Choroid plexus epithelial cell (primary cell): ENCODE results near the gene HILPDA.

Source experiments
- DNase-seq: peaks from one replicate; pipeline ENCODE4 v3.0.0-alpha.2; 2010; ENCODE audit warnings: low read depth
- H3K4me3 ChIP-seq: 2 replicates; pipeline ENCODE4 v1.5.1; 2011; ENCODE audit warnings: low read depth, mild to moderate bottlenecking, control low read depth, low read length, moderate library complexity
- TF ChIP-seq, protein P1 (sequence below): conservative IDR thresholded peaks from 2 replicates; pipeline ENCODE4 v1.5.1; 2011; ENCODE audit warnings: low read depth, mild to moderate bottlenecking, control low read depth, inconsistent platforms, low read length, moderate library complexity

Gene HILPDA

DNA sequence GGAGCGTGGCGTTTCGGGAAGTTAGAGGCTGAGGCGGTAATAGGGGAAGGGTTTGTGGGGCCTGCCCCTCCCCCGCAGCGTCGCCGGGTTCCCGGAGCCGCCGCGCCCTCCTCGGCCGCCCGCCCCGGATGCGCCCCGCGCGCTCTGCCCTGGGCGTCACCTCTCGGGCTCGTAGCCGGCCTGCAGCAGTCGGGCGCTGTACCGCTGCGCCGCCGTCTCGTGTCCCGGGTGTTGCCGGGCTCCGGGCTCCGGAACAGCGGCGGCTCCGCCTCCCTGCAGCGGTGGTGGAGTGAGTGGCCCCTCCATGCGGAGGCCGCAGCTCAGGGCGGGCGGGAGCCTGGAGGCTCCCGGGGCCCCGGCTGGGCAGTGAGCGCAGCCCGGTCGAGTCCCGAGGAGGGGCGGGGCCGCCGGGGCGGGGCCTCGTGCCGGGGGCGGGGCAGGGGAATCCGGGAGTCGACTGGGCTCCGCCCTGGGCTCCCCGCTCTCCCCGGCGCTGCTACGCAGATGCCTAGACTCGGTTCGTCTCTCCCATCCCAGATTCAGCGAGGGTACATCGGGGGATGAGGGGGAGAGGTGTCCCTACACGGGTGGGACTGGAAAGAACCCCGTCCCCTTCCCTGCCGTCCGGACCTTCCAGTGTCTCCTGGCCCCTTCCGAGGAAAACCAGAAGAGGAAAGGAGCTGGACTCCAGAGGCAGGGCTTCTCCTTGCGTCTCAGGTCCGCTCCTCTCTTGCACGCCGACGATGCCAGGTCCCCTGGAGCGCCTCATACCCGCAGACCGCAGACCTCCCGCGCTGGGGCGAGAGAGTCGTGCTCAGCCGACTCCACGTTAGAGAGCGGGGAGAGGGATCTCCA, 45.9 kb upstream of the HILPDA start, which contains the start of gene IMPDH1:
IMPDH1 (minus strand) TSS at position 387 of the 855 bp plus-strand sequence; CDS start at position 306, 81 bp downstream.
- TF ChIP-seq, protein P1, sequence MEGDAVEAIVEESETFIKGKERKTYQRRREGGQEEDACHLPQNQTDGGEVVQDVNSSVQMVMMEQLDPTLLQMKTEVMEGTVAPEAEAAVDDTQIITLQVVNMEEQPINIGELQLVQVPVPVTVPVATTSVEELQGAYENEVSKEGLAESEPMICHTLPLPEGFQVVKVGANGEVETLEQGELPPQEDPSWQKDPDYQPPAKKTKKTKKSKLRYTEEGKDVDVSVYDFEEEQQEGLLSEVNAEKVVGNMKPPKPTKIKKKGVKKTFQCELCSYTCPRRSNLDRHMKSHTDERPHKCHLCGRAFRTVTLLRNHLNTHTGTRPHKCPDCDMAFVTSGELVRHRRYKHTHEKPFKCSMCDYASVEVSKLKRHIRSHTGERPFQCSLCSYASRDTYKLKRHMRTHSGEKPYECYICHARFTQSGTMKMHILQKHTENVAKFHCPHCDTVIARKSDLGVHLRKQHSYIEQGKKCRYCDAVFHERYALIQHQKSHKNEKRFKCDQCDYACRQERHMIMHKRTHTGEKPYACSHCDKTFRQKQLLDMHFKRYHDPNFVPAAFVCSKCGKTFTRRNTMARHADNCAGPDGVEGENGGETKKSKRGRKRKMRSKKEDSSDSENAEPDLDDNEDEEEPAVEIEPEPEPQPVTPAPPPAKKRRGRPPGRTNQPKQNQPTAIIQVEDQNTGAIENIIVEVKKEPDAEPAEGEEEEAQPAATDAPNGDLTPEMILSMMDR = no peak
- DNase-seq = peak; percentile 94
- H3K4me3 ChIP-seq = peak within 1 kb of the TSS; percentile 60

DNA sequence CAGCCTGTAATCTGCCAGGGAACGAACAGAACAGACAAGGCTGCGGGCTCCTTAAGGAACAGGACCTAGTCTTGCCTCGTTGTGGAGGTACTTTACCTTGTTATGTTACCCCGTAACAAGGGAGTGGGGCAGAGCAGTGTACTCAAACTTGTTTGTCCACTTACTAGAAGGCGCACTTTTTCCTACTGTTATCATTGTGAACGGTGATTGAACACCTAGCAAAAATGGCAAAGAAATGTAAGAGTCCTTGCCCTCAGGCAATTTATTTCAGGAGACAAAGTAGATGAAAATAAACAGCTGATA, 45.3 kb upstream of the HILPDA start:
- peak overlapping the region; percentile 60 for H3K4me3 ChIP-seq
- DNase-seq = no peak
- TF ChIP-seq, protein P1 = no peak

DNA sequence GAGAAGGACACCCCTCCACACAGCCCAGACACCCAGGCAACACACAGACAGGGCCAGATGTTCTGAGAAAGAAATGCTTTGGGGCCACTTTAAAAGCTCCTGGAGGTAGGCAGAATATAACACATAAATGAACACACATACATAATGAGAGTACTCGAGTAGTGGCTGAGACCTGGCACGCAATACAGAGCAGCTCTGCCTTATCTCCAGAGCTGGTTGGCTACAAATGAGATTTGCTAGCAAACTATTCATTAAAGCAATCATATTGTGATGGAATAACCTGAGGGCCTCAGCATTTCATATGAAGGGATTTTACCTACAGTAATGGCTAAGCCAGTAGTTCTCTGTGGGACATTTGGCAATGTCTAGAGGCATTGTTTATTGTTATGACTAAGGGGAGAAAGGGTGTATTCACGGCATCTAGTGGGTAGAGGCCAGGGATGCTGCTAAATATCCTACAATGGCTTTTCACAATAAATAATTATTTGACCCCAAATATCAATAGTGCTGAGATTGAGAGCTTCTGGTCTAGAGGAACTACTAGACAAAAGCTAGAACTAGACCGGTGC, 40.4 kb upstream of the HILPDA start:
- H3K4me3 ChIP-seq = no peak overlapping the region
- TF ChIP-seq, protein P1 = no peak

DNA sequence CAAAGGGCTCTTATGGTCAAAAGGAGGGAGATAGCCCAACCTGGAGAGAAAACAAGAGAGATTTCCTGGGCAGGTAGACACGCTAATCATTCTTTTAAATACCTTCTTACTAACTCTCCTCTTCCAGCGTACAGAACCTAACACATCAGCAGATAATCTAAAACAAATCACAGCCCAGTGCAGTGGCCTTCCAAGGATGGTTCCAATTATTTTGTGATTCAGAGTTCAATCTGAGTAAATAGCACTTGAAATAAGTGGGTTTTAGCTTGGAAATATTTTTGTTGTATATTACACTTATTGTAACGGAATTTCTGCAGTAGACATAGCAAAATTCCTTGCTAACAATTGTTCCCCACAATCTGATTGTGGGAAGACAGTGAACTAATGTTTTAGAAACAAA, 38.6 kb upstream of the HILPDA start:
- TF ChIP-seq, protein P1 = no peak
- DNase-seq = no peak

More for the DNA sequence above, 40.4 kb upstream of the HILPDA start:
- DNase-seq = no peak

DNA sequence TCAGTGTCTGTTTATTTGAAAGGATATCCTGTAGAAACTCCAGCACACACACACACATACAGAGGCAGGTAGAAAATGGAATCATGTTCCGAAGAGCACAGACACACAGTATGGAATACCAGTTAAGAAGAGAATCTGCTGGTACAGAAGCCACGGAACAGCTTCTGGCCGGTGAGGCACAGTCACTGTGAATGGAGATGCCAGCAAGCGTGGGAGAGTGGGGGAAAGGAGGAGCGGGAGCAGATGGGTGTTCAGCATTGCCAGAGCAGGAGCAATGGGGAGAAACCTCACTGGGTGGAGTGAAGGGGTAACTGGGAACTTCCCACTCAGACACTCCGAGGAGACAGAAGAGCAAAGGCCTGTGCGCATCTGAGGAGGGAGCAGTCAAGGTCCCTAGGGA, 36.4 kb upstream of the HILPDA start:
- DNase-seq = no peak
- TF ChIP-seq, protein P1 = no peak
- no peak overlapping the region for H3K4me3 ChIP-seq

More for the DNA sequence above, 38.6 kb upstream of the HILPDA start:
- H3K4me3 ChIP-seq = no peak overlapping the region

DNA sequence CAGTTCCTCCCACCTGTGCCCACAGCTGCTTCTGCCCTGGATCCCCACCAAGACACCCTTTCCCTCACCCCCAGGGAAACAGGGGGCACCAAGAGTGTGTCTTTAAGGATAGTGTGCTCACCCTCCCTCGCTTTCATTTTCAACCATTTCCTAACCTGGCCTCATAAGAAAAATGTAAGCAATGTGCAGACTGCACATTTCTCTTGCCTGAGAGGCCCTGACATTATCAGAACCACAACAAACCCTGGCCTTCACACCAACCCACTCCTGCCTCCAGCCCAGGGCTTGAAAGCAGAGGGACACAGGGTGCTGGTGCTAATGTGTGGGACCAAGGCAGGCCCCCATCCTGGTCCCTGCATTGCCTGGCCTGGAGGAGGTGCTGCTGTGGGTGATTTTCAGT, 34.9 kb upstream of the HILPDA start:
- DNase-seq = peak; percentile 76
- H3K4me3 ChIP-seq = no peak overlapping the region
- TF ChIP-seq, protein P1 = no peak

DNA sequence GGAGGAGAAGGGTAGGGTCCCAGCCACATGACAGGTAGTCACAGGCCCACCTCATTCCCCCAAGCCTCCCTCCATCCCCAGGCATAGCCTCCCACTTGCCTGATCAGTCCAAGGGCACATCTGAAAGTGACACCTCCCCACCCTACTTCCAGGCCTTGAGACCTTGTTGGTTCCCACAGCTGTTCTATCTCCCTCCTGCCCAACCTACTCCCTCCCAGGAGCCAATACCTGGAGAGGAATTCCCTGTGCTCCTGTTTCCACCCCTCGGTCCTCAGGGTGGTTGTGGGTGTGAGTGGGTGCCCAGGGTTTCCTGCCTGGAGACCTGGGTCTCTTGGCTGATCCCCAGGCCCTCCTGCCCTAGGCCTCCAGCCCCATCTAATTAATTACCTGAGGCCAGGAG, 34.3 kb upstream of the HILPDA start:
- no peak for DNase-seq
- no peak overlapping the region for H3K4me3 ChIP-seq
- TF ChIP-seq, protein P1 = no peak
